A549 (cell line): ENCODE results near the gene LBP. TPM values are rescaled to one million over a fixed set of nuclear protein-coding genes. Genes with fewer than 3 reads are reported as not detected.

Source experiments
- ATAC-seq, 2 experiments: fragments of 200-7000 bp in 1 of 2; fragments of >200 bp in 1 of 2; cut with Nextera tagmentation in 1 of 2; cut with Tn5 transposase in 1 of 2; 3 replicates each; pipeline versions ENCODE4 v1.8.0 to v1.9.1; 2018 to 2020; ENCODE audit warnings: mild to moderate bottlenecking in 1 of 2, moderate library complexity in 1 of 2
- CTCF ChIA-PET: fragments of 300-600 bp; sonication (Branson Sonifier 250); formaldehyde crosslinking; extraction: SDS; loops from one replicate; lab custom pipeline; 2021; ENCODE audit warnings: antibody characterized with exemption, inconsistent platforms; lab: Yijun Ruan, JAX
- POLR2A ChIA-PET: fragments of 350-600 bp; formaldehyde crosslinking; extraction: SDS; loops from one replicate; lab custom pipeline; 2021; ENCODE audit warnings: antibody characterized with exemption, inconsistent platforms; lab: Yijun Ruan, JAX
- DNase-seq, 2 experiments: peaks; one replicate each; pipeline versions ENCODE4 v3.0.0 to v3.0.0-alpha.2; 2011 to 2016; ENCODE audit warnings: low read depth in 1 of 2, low spot score in 1 of 2
- FAIRE-seq: peaks from 2 replicates; lab custom pipeline; 2011; peaks lifted over from hg19 to GRCh38; lab: Jason Lieb, UNC
- H3K27ac ChIP-seq, 2 experiments: fragments of >200 bp; sonication (Bioruptor Twin); formaldehyde crosslinking; 3 replicates each; pipeline ENCODE4 v1.5.1; 2016 to 2017
- H3K4me1 ChIP-seq: fragments of >200 bp; sonication (Bioruptor Twin); formaldehyde crosslinking; 3 replicates; pipeline ENCODE4 v1.6.1; 2016
- H3K4me2 ChIP-seq: fragments of >200 bp; sonication (Bioruptor Twin); formaldehyde crosslinking; 3 replicates; pipeline ENCODE4 v1.6.1; 2016
- H3K4me3 ChIP-seq: fragments of >200 bp; sonication (Bioruptor Twin); formaldehyde crosslinking; 3 replicates; pipeline ENCODE4 v1.5.1; 2016
- H3K9me3 ChIP-seq: fragments of >200 bp; sonication (Bioruptor Twin); formaldehyde crosslinking; 3 replicates; pipeline ENCODE4 v1.6.1; 2016
- EHMT2 ChIP-seq: fragments of 200-600 bp; sonication (generic); IDR thresholded peaks from 2 replicates; pipeline ENCODE4 v1.6.1; 2016; ENCODE audit warnings: antibody characterized with exemption, low read depth, mild to moderate bottlenecking, moderate library complexity
- FOSL2 ChIP-seq, 2 experiments: fragments of 450-650 bp in 1 of 2; fragments of >200 bp in 1 of 2; sonication (Bioruptor Twin) in 1 of 2; formaldehyde crosslinking; IDR thresholded peaks; 2 replicates each; pipeline versions ENCODE4 v1.5.0 to v1.6.1; 2016 to 2020; ENCODE audit warnings: mild to moderate bottlenecking in 1 of 2, moderate library complexity in 1 of 2
- RAD21 ChIP-seq, 2 experiments: fragments of >200 bp in 1 of 2; sonication (Bioruptor Twin) in 1 of 2; formaldehyde crosslinking in 1 of 2; IDR thresholded peaks in 1 of 2; conservative IDR thresholded peaks in 1 of 2; 2 replicates in 1 of 2; 3 replicates in 1 of 2; pipeline ENCODE4 v1.6.1; 2012 to 2018; ENCODE audit warnings: inconsistent platforms in 1 of 2
- RFX5 ChIP-seq: fragments of 450-650 bp; IDR thresholded peaks from 2 replicates; pipeline ENCODE4 v1.7.1; 2014; ENCODE audit warnings: antibody characterized with exemption, mild to moderate bottlenecking, moderate library complexity
- USF2 ChIP-seq: fragments of 450-650 bp; IDR thresholded peaks from 2 replicates; pipeline ENCODE4 v1.6.1; 2014; ENCODE audit warnings: antibody characterized with exemption
- WGBS: methylation state at CpG from one replicate; pipeline ENCODE4 v1.1.6; 2017; ENCODE audit errors: missing lambda C conversion rate; 5-methylcytosine and 5-hydroxymethylcytosine counted together
- polyA plus RNA-seq, 4 experiments: library from polyadenylated mRNA; depleted of rRNA in 3 of 4; stranded (reverse); fragments of >200 nt; fragmentation: RNase III in 1 of 4; extraction: RNeasy Plus Mini Kit Qiagen cat#74134 plus additional on column Dnase treatment in 1 of 4; gene quantifications; 2 replicates in 3 of 4; 3 replicates in 1 of 4; pipeline ENCODE4 v1.2.3, GENCODE V29; 2011 to 2017
- small RNA-seq, 6 experiments: library from RNA; depleted of rRNA; stranded (forward); fragments of <200 nt; gene quantifications; one replicate each; pipeline ENCODE3, GENCODE V24; 2012

Gene LBP
- polyA plus RNA-seq, 2 of the 4 experiments (the other 2 are of a cell fraction), result 1.3 to 2.2 TPM

- FAIRE-seq (no peak), DNase-seq (peak; percentile 37 to 76), ATAC-seq (peak; percentile 69 to 76)
- POLR2A ChIA-PET, result interaction anchor here (0.7 to 2.1 kb wide), 4 partner anchors 9 to 300 kb away, joined by 3 to 24 read pairs (median 5); partner anchors contain the start of genes RALGAPB and SNHG17
- Histone ChIP-seq H3K4me2 (no peak overlapping the region), H3K9me3 (no peaks in the 10 kb centered on the region), H3K4me3 (no peak overlapping the region), H3K4me1 (peaks cover 31% of the 10 kb centered on the region), H3K27ac (0 out of 6 replicates have a peak overlapping the region, but pooled peaks of 1 of the 2 experiments have one; percentile 35)
- WGBS, result 69% methylated on average over 15 of the region's 15 CpGs
- TF ChIP-seq EHMT2, result no peak
- no peak for TF ChIP-seq FOSL2 (IDR thresholded peaks at IDR 0.05)
- peak; percentile 20; the same call in 1 of the 2 replicates for TF ChIP-seq FOSL2 (CRISPR knock-in tag; IDR thresholded peaks at IDR 0.05)
- TF ChIP-seq RAD21 (conservative IDR thresholded peaks at IDR 0.05 in 1 of 2, IDR thresholded peaks at IDR 0.05 in 1 of 2), result no peak
- no peak for TF ChIP-seq RFX5
- peak; percentile 36; the same call in 1 of the 2 replicates for TF ChIP-seq USF2
- CTCF ChIA-PET, result interaction anchor here (1.0 to 3.3 kb wide), 7 partner anchors 9 to 362 kb away, joined by 3 to 22 read pairs (median 5); partner anchors contain the start of genes RALGAPB and SNHG17
These were observed 80.0 kb downstream of the LBP start for GRCh38 chr20:38426006-38426897.

Small RNA genes lying within 50 kb of the gene (small RNA-seq; reads per million reads assigned to genes)
- gene RF00056 (0 reads per million in 6 experiments), gene SNORA71B (145 to 1,629 (median 373) reads per million in 6 experiments)

Other genes starting within 250 kb of the LBP start
- gene TGM2, start 181.2 kb upstream of the LBP start, polyA plus RNA-seq (2011; rRNA removed), result 173 TPM in 2 replicates
- gene TGM2, start 181.2 kb upstream of the LBP start, polyA plus RNA-seq (2017; fragmentation: RNase III; extraction: RNeasy Plus Mini Kit Qiagen cat#74134 plus additional on column Dnase treatment), result 348 to 469 TPM (median 441 TPM) in 3 replicates
- gene KIAA1755, start 85.7 kb upstream of the LBP start, polyA plus RNA-seq (2011; rRNA removed), result 0.04 and 0.05 TPM in 2 replicates
- gene KIAA1755, start 85.7 kb upstream of the LBP start, polyA plus RNA-seq (2017; fragmentation: RNase III; extraction: RNeasy Plus Mini Kit Qiagen cat#74134 plus additional on column Dnase treatment), result 0.13 to 0.25 TPM (median 0.21 TPM) in 3 replicates
- gene BPI, start 42.3 kb upstream of the LBP start, polyA plus RNA-seq (2011; rRNA removed), result not detected in 2 replicates
- not detected in 3 replicates for gene BPI, start 42.3 kb upstream of the LBP start, polyA plus RNA-seq (2017; fragmentation: RNase III; extraction: RNeasy Plus Mini Kit Qiagen cat#74134 plus additional on column Dnase treatment)
- gene SNHG17, start 88.8 kb downstream of the LBP start, polyA plus RNA-seq (2011; rRNA removed), result 154 and 159 TPM in 2 replicates
- gene SNHG17, start 88.8 kb downstream of the LBP start, polyA plus RNA-seq (2017; fragmentation: RNase III; extraction: RNeasy Plus Mini Kit Qiagen cat#74134 plus additional on column Dnase treatment), result 122 to 128 TPM (median 125 TPM) in 3 replicates
- gene RALGAPB, start 126.4 kb downstream of the LBP start, polyA plus RNA-seq (2011; rRNA removed), result 35.9 and 38.9 TPM in 2 replicates
- 14.9 to 15.4 TPM (median 15.1 TPM) in 3 replicates for gene RALGAPB, start 126.4 kb downstream of the LBP start, polyA plus RNA-seq (2017; fragmentation: RNase III; extraction: RNeasy Plus Mini Kit Qiagen cat#74134 plus additional on column Dnase treatment)
- not detected in 2 replicates for gene ADIG, start 234.7 kb downstream of the LBP start, polyA plus RNA-seq (2011; rRNA removed)
- not detected in 3 replicates for gene ADIG, start 234.7 kb downstream of the LBP start, polyA plus RNA-seq (2017; fragmentation: RNase III; extraction: RNeasy Plus Mini Kit Qiagen cat#74134 plus additional on column Dnase treatment)